Dedifferentiated amniotic fluid mesenchymal stem cell (primary cell): ENCODE results near the gene NSF.
"Not testable (repeated sequence)": the region's sequence is repeated elsewhere in the genome, so short reads cannot be mapped to it uniquely, and the experiment has no call there.

Experiments used
- DNase-seq: peaks from one replicate; pipeline ENCODE4 v3.0.0-alpha.2; 2016; ENCODE audit errors: extremely low spot score

The NSF gene

GRCh38 chr17:46628753-46629436 is 38.4 kb downstream of the NSF start:
- DNase-seq, result not testable (repeated sequence)

GRCh38 chr17:46632146-46632545 is 41.7 kb downstream of the NSF start:
- not testable (repeated sequence) for DNase-seq

- DNase-seq, result not testable (repeated sequence)
Observed at GRCh38 chr17:46634844-46635243, 44.4 kb downstream of the NSF start.

GRCh38 chr17:46641861-46642656 is 51.6 kb downstream of the NSF start:
- not testable (repeated sequence) for DNase-seq

- DNase-seq, result not testable (repeated sequence)
Observed at GRCh38 chr17:46647251-46647650, 56.8 kb downstream of the NSF start.

- DNase-seq, result not testable (repeated sequence)
Observed at GRCh38 chr17:46647688-46648278, 57.3 kb downstream of the NSF start.

GRCh38 chr17:46649246-46649645 is 58.8 kb downstream of the NSF start:
- DNase-seq, result not testable (repeated sequence)

GRCh38 chr17:46652024-46652643 is 61.7 kb downstream of the NSF start:
- DNase-seq, result not testable (repeated sequence)

GRCh38 chr17:46658235-46658634 is 67.8 kb downstream of the NSF start:
- DNase-seq, result not testable (repeated sequence)

GRCh38 chr17:46659702-46660101 is 69.2 kb downstream of the NSF start:
- not testable (repeated sequence) for DNase-seq

GRCh38 chr17:46663123-46663522 is 72.7 kb downstream of the NSF start:
- DNase-seq, result not testable (repeated sequence)

- not testable (repeated sequence) for DNase-seq
Observed at GRCh38 chr17:46663552-46663951, 73.1 kb downstream of the NSF start.

- DNase-seq, result not testable (repeated sequence)
Observed at GRCh38 chr17:46665969-46666368, 75.5 kb downstream of the NSF start.

GRCh38 chr17:46670789-46671188 is 80.3 kb downstream of the NSF start:
- not testable (repeated sequence) for DNase-seq

GRCh38 chr17:46672777-46673176 is 82.3 kb downstream of the NSF start:
- not testable (repeated sequence) for DNase-seq

- DNase-seq, result not testable (repeated sequence)
Observed at GRCh38 chr17:46677819-46678218, 87.3 kb downstream of the NSF start.

GRCh38 chr17:46683653-46684052 is 93.2 kb downstream of the NSF start:
- not testable (repeated sequence) for DNase-seq

- not testable (repeated sequence) for DNase-seq
Observed at GRCh38 chr17:46685284-46685683, 94.8 kb downstream of the NSF start.

- DNase-seq, result not testable (repeated sequence)
Observed at GRCh38 chr17:46692196-46692595, 101.7 kb downstream of the NSF start.

GRCh38 chr17:46693283-46693682 is 102.8 kb downstream of the NSF start:
- DNase-seq, result not testable (repeated sequence)

GRCh38 chr17:46696522-46696921 is 106.1 kb downstream of the NSF start:
- not testable (repeated sequence) for DNase-seq

- DNase-seq, result not testable (repeated sequence)
Observed at GRCh38 chr17:46699014-46699413, 108.5 kb downstream of the NSF start.
